Measurements from ENCODE around the gene ZNF354C.

GRCh38 chr5:179129607-179130071 is 69.5 kb downstream of the ZNF354C start:
- no peak for TF ChIP-seq CTCF (IDR thresholded peaks at IDR 0.05)
- TF ChIP-seq POLR2A (IDR thresholded peaks at IDR 0.05): no peak
